DND-41 (cell line): ENCODE measurements around the gene ACSM6.

Source experiments
- EZH2 ChIP-seq: IDR thresholded peaks from 3 replicates; pipeline ENCODE4 v1.6.1; 2012; ENCODE audit warnings: borderline replicate concordance, low read depth, mild to moderate bottlenecking, moderate library complexity, low read length, inconsistent platforms; ENCODE audit not compliant: severe bottlenecking
- TF ChIP-seq, protein P1 (sequence below): IDR thresholded peaks from 2 replicates; pipeline ENCODE4 v1.5.1; 2012; ENCODE audit warnings: borderline replicate concordance, low read length, moderate library complexity, mild to moderate bottlenecking; ENCODE audit not compliant: poor library complexity, severe bottlenecking; ENCODE audit errors: extremely low read depth

DNA sequence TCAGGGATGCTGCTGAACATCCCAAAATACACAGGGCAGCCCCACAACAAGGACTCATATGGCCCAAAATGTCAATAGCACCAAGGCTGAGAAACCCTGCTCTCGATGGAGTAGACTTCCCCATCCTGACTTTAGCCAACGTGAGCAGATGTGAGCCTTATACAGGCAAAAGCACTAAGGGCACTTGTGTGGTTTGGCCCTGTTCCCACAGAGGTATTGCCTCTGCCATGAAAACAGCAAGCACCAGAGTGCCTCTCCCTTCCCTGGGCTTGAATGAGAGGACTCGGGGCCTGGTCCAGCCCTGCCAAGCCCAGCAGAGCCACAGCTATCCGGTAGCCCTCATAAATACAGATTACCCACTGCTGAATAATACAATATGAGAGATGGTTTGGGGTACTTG lies 47.5 kb downstream of the ACSM6 start:
- TF ChIP-seq, protein P1, sequence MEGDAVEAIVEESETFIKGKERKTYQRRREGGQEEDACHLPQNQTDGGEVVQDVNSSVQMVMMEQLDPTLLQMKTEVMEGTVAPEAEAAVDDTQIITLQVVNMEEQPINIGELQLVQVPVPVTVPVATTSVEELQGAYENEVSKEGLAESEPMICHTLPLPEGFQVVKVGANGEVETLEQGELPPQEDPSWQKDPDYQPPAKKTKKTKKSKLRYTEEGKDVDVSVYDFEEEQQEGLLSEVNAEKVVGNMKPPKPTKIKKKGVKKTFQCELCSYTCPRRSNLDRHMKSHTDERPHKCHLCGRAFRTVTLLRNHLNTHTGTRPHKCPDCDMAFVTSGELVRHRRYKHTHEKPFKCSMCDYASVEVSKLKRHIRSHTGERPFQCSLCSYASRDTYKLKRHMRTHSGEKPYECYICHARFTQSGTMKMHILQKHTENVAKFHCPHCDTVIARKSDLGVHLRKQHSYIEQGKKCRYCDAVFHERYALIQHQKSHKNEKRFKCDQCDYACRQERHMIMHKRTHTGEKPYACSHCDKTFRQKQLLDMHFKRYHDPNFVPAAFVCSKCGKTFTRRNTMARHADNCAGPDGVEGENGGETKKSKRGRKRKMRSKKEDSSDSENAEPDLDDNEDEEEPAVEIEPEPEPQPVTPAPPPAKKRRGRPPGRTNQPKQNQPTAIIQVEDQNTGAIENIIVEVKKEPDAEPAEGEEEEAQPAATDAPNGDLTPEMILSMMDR = no peak
- TF ChIP-seq EZH2 = no peak
